ENCODE results near the gene PDGFB.

Gene PDGFB

DNA sequence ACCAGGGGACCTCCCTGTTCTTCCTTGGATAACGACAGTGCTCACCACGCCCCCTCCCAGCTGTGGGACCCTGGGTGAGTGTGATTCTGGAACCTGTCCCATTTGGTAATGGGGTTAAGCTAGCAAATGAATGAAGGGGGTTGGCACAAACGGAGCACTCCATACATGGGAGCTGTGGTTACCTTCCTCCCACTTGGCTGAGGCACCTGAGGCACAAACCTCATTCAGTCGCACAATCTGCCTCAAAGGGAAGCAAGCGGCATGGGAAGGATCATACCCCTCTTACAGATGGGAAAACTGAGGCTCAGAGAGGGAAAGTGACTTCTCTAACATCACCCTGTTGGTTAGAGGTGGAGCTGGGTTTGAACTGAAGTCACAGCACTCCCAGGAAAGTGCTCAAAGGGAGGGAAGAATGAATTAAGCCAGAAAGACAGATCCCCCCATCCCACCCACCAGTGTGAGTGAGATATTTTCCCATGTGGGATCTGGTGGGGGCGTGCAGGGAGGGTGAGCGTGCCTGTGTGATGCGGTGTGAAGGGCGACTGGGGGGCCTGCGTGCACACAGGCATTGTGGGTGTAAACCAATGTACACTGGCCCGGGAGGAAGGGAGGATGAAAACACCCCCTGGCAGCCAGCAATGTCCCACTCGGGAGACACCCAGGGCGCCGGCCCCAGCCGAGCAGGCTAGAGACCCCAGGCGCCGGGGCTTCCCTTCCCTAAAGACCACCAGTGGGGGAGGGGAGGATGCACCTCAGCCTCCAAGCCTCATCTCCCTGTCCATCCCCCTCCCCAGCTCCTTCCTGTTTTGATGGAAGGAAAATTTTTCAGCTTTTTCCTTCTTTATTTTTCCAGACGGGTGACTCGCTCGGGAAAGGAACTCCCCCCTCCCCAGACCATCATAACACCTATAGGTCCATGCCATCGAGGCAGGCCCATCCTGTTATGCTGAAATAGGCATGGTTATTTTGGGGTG, 8.0 kb upstream of the PDGFB start:
- TF ChIP-seq POLR2AphosphoS5 (IDR thresholded peaks at IDR 0.05; ENCODE audit: low read depth) = no peak
- TF ChIP-seq, protein P1, sequence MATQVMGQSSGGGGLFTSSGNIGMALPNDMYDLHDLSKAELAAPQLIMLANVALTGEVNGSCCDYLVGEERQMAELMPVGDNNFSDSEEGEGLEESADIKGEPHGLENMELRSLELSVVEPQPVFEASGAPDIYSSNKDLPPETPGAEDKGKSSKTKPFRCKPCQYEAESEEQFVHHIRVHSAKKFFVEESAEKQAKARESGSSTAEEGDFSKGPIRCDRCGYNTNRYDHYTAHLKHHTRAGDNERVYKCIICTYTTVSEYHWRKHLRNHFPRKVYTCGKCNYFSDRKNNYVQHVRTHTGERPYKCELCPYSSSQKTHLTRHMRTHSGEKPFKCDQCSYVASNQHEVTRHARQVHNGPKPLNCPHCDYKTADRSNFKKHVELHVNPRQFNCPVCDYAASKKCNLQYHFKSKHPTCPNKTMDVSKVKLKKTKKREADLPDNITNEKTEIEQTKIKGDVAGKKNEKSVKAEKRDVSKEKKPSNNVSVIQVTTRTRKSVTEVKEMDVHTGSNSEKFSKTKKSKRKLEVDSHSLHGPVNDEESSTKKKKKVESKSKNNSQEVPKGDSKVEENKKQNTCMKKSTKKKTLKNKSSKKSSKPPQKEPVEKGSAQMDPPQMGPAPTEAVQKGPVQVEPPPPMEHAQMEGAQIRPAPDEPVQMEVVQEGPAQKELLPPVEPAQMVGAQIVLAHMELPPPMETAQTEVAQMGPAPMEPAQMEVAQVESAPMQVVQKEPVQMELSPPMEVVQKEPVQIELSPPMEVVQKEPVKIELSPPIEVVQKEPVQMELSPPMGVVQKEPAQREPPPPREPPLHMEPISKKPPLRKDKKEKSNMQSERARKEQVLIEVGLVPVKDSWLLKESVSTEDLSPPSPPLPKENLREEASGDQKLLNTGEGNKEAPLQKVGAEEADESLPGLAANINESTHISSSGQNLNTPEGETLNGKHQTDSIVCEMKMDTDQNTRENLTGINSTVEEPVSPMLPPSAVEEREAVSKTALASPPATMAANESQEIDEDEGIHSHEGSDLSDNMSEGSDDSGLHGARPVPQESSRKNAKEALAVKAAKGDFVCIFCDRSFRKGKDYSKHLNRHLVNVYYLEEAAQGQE (IDR thresholded peaks at IDR 0.05; ENCODE audit: insufficient replicate concordance, low read depth) = no peak
- TF ChIP-seq SPI1 (IDR thresholded peaks at IDR 0.05; ENCODE audit: borderline replicate concordance, low read depth) = no peak
- TF ChIP-seq GABPA (IDR thresholded peaks at IDR 0.05; ENCODE audit: low read depth) = no peak
- TF ChIP-seq, protein P2, sequence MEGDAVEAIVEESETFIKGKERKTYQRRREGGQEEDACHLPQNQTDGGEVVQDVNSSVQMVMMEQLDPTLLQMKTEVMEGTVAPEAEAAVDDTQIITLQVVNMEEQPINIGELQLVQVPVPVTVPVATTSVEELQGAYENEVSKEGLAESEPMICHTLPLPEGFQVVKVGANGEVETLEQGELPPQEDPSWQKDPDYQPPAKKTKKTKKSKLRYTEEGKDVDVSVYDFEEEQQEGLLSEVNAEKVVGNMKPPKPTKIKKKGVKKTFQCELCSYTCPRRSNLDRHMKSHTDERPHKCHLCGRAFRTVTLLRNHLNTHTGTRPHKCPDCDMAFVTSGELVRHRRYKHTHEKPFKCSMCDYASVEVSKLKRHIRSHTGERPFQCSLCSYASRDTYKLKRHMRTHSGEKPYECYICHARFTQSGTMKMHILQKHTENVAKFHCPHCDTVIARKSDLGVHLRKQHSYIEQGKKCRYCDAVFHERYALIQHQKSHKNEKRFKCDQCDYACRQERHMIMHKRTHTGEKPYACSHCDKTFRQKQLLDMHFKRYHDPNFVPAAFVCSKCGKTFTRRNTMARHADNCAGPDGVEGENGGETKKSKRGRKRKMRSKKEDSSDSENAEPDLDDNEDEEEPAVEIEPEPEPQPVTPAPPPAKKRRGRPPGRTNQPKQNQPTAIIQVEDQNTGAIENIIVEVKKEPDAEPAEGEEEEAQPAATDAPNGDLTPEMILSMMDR (IDR thresholded peaks at IDR 0.05; ENCODE audit: insufficient read depth, low read length) = no peak
- DNase-seq (ENCODE audit: low read depth in 1 of 2, low spot score in 1 of 2) = no peak
- H3K27ac ChIP-seq (replicated peaks) = no peak overlapping the region
- peaks cover 29% of the 10 kb centered on the region for H3K27me3 ChIP-seq (ENCODE audit: insufficient read depth, poor library complexity, severe bottlenecking)
- H3K4me3 ChIP-seq (replicated peaks; ENCODE audit: insufficient read depth, low read length) = no peak overlapping the region

DNA sequence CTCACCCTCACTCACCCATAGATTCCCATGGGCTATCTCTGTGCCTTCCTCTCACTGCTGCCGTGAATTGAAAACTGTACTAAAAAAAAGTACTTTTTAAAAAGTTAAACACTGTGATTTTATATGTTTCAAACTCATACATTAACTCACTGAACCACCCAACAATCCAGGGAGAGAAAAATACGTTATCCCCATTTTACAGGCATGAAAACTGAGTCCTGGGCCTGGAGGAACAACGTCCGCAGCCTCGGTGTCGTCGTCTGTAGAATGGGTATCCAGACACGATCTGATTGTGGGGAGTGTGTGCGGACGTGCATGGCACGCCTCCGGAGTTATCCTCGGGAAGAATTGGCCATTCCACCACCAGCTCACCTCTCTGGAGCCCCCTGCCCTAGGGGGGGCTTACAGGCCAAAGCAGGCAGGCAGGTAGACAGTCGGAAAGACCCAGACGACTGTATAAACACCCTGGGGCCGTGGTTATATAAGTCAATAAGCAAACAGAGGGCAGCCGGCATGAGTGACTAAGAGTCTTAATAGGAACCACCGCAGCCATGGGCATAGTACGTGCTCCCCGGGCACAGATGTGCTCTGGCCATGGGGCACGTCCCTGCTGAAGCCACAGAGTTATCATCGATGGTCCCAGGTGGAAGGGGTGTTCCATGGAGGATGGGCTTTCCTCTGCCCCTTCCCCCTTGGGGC, 7.1 kb upstream of the PDGFB start:
- DNase-seq (ENCODE audit: low read depth in 1 of 2, low spot score in 1 of 2) = no peak

DNA sequence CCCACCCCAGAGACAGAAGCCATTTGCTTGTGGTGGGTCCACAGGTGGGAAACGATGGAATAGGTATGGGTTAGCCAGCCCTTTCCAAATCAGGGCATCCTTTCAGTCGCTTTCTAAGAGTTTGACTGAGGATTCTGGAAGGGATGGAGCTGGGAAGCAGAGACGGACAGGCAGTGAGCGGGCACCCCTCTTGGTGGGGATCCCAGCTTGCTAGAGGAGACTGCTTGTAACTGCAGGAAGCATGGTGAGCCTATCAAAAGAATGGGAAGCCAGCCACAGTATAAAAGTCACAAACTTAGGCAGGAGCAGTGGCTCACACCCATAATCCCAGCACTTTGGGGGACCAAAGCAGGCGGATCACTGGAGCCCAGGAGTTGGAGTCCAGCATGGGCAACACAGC, 6.1 kb upstream of the PDGFB start:
- H3K27me3 ChIP-seq (ENCODE audit: insufficient read depth, poor library complexity, severe bottlenecking) = peaks cover 38% of the 10 kb centered on the region
- no peak overlapping the region for H3K4me3 ChIP-seq (replicated peaks; ENCODE audit: insufficient read depth, low read length)
- DNase-seq (ENCODE audit: low read depth in 1 of 2, low spot score in 1 of 2) = no peak
- TF ChIP-seq POLR2AphosphoS5 (IDR thresholded peaks at IDR 0.05; ENCODE audit: low read depth) (no peak), GABPA (IDR thresholded peaks at IDR 0.05; ENCODE audit: low read depth) (no peak), SPI1 (IDR thresholded peaks at IDR 0.05; ENCODE audit: borderline replicate concordance, low read depth) (no peak)
- TF ChIP-seq, protein P2 (IDR thresholded peaks at IDR 0.05; ENCODE audit: insufficient read depth, low read length) = no peak
- TF ChIP-seq, protein P1 (IDR thresholded peaks at IDR 0.05; ENCODE audit: insufficient replicate concordance, low read depth) = no peak
- H3K27ac ChIP-seq (replicated peaks) = no peak overlapping the region

More for the DNA sequence above, 7.1 kb upstream of the PDGFB start:
- Histone ChIP-seq H3K4me3 (replicated peaks; ENCODE audit: insufficient read depth, low read length) (no peak overlapping the region), H3K27me3 (ENCODE audit: insufficient read depth, poor library complexity, severe bottlenecking) (peaks cover 35% of the 10 kb centered on the region), H3K27ac (replicated peaks) (no peak overlapping the region)
- no peak for TF ChIP-seq SPI1 (IDR thresholded peaks at IDR 0.05; ENCODE audit: borderline replicate concordance, low read depth)
- TF ChIP-seq, protein P2 (IDR thresholded peaks at IDR 0.05; ENCODE audit: insufficient read depth, low read length) = no peak
- TF ChIP-seq, protein P1 (IDR thresholded peaks at IDR 0.05; ENCODE audit: insufficient replicate concordance, low read depth) = no peak
- no peak for TF ChIP-seq POLR2AphosphoS5 (IDR thresholded peaks at IDR 0.05; ENCODE audit: low read depth)
- no peak for TF ChIP-seq GABPA (IDR thresholded peaks at IDR 0.05; ENCODE audit: low read depth)

Data from HL-60 (cell line).